Activated CD4-positive, CD25-positive, alpha-beta regulatory T cell (primary cell): ENCODE measurements around the gene CLEC2D.
"Not testable (repeated sequence)": the region's sequence is repeated elsewhere in the genome, so short reads cannot be mapped to it uniquely, and the experiment has no call there.

ENCODE experiments used
- DNase-seq, 4 experiments: peaks; one replicate each; lab custom pipeline; 2025; lab: John Stamatoyannopoulos, UW

The CLEC2D gene

GRCh38 chr12:9660046-9660445 lies 9.5 kb upstream of the CLEC2D start:
- no peak for DNase-seq

GRCh38 chr12:9661720-9662119 lies 7.8 kb upstream of the CLEC2D start:
- DNase-seq, result no peak

GRCh38 chr12:9662488-9662887 lies 7.0 kb upstream of the CLEC2D start:
- no peak for DNase-seq

GRCh38 chr12:9667403-9668160 lies 1.9 kb upstream of the CLEC2D start:
- DNase-seq, result no peak

- DNase-seq, result no peak
These were observed 1.1 kb upstream of the CLEC2D start for GRCh38 chr12:9668161-9669018.

GRCh38 chr12:9669019-9669326 lies 540 bp upstream of the CLEC2D start:
- no peak for DNase-seq

- DNase-seq, result not testable (repeated sequence)
These were observed 2.8 kb downstream of the CLEC2D start for GRCh38 chr12:9672340-9672739.

- DNase-seq, result peak in 1 of 4 experiments; percentile 48
These were observed 4.1 kb downstream of the CLEC2D start for GRCh38 chr12:9673404-9674225.

- no peak for DNase-seq
These were observed 4.7 kb downstream of the CLEC2D start for GRCh38 chr12:9674226-9674590.

GRCh38 chr12:9682508-9682907 lies 13.0 kb downstream of the CLEC2D start:
- not testable (repeated sequence) for DNase-seq

- DNase-seq, result not testable (repeated sequence)
These were observed 13.4 kb downstream of the CLEC2D start for GRCh38 chr12:9682949-9683348.

- DNase-seq, result not testable (repeated sequence)
These were observed 15.9 kb downstream of the CLEC2D start for GRCh38 chr12:9685366-9685765.

GRCh38 chr12:9685915-9686314 lies 16.4 kb downstream of the CLEC2D start:
- DNase-seq, result no peak

- DNase-seq, result no peak
These were observed 17.7 kb downstream of the CLEC2D start for GRCh38 chr12:9687228-9687627.

GRCh38 chr12:9692909-9693308 lies 23.4 kb downstream of the CLEC2D start:
- DNase-seq, result no peak

GRCh38 chr12:9694241-9694640 lies 24.7 kb downstream of the CLEC2D start:
- DNase-seq, result no peak

- DNase-seq, result not testable (repeated sequence)
These were observed 25.6 kb downstream of the CLEC2D start for GRCh38 chr12:9695150-9695549.

GRCh38 chr12:9695661-9696060 lies 26.1 kb downstream of the CLEC2D start:
- DNase-seq, result not testable (repeated sequence)

- no peak for DNase-seq
These were observed 28.1 kb downstream of the CLEC2D start for GRCh38 chr12:9697619-9698018.

GRCh38 chr12:9698681-9699080 lies 29.2 kb downstream of the CLEC2D start:
- no peak for DNase-seq

GRCh38 chr12:9699269-9699897 lies 29.9 kb downstream of the CLEC2D start:
- DNase-seq, result no peak
